HG02571 (cell line): ENCODE results near the gene FBP2.
"Not testable (repeated sequence)": the region's sequence is repeated elsewhere in the genome, so short reads cannot be mapped to it uniquely, and the experiment has no call there.

ENCODE experiments used
- ATAC-seq: cut with Tn5 transposase; IDR thresholded peaks from one replicate; pipeline ENCODE4 v1.9.1; 2021; ENCODE audit warnings: mild to moderate bottlenecking, moderate library complexity; ENCODE audit not compliant: unreplicated experiment

The FBP2 gene

DNA sequence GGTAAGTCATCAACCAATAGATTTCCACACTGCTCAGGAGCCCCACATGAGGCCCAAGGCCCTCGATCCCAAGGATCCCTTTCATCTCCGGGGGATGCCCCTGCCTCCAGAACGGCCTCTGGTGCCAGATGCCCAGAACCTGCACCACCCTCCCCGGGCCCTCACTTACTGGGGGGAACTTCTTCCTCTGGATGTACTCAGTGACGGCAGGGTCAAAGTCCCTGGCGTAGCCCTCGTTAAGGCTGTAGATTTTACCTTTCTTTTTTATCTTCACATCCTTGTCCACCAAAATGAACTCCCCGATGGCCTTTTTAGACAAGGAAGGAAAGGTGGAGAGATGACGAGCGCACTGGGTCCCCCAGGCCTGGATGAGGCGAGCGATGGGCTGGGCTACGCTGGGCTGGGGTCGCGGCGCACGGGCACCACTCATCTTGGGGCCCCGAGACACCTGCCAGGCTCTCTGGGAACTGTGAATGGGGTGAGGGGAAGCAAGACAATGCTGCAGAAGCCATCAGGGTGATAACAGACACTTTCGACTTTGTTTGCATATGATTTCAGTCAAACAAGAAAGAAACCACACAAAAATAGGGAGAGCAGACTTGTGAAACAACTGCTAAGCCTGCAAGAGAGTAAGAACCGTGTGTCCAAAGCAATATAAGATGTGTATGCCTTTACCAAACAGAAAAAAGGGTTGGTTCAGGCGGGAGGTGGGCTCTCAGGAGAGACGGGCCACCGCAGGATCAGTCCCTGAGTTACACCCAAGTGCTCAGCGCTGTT lies 13.2 kb upstream of the FBP2 start:
- no peak for ATAC-seq

DNA sequence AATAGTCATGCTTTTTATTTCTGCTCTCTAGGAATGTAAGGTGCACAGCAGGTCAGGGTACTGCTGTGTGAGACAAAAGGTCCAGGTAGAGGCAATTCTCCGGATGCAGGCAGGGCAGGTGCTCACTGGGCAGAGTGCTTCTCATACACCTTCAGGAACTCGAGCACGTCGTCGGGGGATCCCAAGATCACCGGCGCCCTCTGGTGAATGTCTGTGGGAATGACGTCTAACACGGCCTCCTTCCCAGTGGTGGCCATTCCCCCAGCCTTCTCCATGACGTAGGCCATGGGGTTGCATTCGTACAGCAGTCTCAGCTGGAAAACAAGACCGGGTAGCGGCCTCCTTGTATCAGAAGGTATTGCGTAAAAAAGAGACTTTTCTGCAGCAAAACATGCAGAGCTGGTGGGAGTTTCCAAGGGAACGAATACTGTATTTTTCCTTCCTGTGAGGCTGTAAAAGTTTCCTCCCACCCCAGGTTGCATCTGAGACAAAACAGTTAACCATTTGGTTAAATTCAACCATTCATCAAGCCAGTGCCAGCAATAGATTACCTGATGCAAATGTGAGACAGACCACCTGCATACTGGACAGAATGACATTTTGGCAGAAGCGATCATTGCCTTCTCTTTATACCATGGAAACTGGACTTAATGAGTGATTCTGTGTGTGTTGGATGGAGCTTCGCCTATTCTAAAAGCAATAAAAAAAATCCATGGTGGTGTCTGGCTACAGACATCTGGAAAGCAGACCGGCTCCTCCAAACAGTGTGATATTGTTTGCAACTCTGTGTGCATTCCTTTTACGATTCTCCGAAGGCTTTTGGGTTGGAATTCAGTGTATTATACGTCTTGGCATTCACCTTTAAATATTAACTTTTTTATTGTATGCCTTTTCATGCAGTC lies 9.9 kb upstream of the FBP2 start:
- ATAC-seq: no peak

DNA sequence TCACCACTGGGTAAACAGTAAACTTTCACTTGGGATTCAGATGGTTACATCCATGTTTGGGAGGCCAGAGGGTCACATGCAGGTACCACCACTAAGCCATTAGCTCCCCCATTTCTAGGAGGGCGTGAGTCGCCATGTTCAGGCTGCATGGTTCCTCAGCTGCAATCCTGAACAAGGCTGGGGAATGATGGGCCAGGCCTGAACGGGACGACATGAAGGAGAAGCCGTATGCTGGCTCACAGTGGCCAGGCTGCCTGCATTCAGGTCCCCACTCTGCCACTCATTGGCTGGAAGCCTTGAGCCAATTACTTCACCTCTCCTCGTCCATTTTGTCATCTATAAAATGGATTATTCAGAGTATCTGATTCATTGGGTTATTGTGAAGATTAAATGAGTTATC lies 9.0 kb upstream of the FBP2 start:
- ATAC-seq: no peak

DNA sequence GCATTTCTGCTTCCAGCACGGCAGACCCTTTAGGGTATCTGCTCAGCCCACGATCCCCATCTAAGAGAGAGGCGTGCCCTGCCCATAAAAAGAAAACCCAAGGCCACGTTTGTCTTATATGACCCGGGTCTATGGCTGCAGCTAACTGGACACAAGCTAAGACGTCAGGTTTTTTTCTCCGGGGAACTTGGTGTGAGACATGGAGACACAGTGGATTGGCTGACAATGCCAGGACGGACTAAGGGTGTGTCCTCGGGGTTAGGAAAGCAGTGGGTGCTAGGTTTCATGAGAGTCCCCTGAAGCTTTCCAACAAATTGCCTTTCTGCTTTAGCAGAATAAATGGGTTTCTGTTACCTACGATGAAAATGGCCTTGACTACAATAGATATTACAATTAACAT lies 7.1 kb upstream of the FBP2 start:
- ATAC-seq: no peak

DNA sequence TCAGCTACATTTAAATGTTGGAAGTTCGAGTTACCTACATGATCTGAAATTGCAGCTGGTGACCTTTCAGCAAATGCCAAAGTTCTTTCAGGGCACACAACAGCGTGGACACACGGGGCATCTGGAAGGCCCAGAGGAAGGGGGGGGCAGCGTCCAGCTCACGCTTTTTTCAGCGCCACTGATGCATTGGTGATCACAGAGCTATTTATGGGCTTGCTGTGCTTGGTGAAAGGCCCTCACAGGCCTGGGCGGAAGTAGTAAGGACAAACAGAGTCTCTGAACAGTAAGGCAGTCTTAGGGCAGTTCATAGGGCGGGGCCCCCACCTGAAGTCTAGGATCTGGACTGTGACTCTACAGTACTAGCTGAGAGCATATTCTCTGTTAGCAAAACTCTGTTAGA lies 6.6 kb upstream of the FBP2 start:
- no peak for ATAC-seq

DNA sequence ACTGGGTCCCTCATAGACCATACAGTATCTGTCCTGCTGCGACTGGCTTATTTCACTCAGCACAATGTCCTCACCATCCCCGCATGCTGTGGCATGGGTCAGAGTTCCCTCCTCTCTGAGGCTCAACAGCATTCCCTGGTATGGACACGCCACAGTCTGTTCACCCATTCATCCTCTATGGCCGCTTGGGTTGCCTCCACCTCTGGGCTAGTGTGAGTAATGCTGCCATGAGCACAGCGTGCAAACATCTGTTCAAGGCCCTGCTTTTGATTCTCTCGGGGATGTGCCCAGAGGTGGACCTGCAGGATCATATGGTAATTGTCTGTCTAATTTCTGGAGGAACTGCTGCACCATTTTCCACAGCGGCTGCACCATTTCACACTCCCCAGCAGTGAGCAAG lies 5.5 kb upstream of the FBP2 start:
- ATAC-seq: no peak

DNA sequence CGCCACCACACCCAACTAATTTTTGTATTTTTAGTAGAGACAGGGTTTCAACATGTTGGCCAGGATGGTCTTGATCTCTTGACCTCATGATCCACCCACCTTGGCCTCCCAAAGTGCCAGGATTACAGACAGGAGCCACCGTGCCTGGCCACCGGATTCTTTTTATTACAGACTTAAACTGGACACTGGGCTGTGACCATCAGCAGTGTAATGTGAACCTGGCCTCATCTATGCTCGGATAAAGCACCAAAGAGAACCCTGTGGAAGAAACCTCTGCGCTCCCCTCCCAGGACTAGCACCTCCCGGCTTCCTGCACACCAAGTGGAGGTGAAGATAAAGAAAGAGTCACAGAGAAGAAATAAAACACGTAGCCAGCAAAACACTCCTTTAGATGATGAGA lies 941 bp downstream of the FBP2 start:
- ATAC-seq: not testable (repeated sequence)

DNA sequence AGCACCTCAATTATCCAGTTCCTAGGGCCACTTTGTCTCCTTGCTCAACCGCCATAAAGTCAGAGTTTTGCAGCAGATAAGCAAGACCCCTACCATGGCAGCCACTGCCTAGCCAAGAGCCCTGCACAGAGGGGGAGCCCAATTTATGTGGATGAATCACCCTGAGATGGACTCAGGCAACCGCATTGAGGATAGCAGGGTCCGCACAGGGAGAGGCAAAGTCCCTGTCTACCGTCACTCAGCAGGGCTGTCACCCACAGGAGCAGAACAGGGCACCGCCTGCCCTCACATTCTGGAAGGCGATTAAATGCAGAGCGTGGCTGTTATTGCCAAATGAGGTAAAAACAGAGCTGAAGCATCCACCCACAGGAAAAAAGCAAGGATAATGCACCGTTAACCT lies 1.7 kb downstream of the FBP2 start:
- ATAC-seq: no peak

DNA sequence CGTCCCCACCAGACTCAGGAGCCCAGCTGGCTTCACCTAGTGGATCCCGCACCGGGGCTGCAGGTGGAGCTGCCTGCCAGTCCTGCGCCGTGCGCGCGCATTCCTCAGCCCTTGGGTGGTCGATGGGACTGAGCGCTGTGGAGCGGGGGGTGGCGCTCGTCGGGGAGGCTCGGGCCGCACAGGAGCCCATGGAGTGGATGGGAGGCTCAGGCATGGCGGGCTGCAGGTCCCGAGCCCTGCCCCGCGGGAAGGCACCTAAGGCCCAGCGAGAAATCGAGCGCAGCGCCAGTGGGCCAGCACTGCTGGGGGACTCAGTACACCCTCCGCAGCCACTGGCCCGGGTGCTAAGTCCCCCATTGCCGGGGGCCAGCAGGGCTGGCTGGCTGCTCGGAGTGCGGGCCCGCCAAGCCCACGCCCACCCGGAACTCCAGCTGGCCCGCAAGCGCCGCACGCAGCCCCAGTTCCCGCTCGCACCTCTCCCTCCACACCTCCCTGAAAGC lies 2.5 kb downstream of the FBP2 start:
- not testable (repeated sequence) for ATAC-seq

DNA sequence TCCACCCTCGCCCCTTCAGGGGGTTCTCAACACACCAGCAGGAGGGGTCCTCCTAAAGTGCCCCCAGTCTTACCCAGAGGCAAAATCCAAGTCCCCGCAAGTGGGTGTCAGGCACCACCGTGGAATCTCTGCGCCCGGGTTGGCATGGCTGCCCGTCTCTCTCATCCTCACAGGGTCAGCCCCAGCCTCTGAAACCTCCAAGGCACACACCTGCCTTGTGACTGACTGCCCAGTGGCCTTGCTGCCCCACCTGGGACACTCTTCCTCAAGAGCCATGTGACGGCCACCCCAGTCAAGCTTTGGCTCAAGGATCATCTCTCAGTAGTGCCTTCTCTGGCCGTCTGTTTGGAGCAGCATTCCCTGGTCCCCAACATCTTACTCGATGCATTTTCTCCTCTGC lies 4.9 kb downstream of the FBP2 start:
- ATAC-seq: no peak

DNA sequence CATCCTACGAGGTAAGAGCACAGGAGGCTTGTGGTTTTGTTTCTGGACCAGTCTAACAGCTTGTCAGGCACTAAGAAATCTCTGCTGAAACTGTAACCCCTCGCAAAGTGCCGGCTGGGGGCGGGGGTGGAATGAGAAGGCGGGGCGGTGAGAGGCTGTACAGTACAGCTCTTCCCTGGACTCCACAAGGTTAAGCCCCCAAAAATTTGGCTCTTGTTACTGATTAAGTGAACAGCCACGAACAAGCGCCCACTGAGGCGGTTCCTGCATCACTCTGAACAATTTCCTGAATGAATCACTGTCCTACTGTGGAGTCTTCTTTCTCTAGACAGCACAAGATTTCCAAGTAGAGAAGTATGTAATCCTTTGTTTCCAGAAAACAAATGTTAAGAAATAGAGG lies 6.8 kb downstream of the FBP2 start:
- ATAC-seq: no peak

DNA sequence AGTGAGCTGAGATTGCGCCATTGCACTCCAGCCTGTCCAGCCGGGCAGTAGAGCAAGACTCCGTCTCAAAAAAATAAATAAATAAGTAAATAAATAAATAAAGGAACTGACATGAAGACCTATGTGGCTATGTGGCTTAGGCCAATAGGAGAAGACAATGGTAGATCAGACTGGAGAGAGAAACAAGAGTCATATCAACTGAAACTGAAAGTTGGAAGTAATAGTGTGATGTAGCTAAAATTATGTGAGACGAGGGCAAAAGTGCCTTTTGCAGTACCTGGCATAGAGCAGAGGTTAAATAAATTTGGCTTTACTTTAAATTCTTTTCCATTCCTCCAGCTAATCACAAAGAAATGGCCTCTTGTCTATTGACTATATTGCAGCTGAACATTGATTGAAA lies 7.3 kb downstream of the FBP2 start:
- no peak for ATAC-seq

DNA sequence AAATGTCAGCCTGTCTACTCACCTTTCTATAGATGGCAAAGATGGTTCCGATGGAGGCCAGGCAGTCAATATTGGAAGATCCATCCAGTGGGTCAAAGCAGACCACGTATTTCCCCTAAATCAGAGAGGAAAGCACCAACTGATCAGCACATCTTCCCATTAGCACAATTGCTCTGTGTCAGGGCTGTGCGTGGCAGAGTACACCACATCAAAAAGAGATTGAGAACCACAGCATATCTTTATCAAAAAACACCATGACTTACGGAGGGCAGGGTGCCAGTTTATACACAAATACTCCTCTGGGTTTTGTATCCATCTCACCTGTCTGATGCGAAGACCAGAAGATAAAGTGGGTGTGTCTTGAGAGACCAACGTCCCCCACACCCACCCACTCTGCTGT lies 9.1 kb downstream of the FBP2 start:
- no peak for ATAC-seq

DNA sequence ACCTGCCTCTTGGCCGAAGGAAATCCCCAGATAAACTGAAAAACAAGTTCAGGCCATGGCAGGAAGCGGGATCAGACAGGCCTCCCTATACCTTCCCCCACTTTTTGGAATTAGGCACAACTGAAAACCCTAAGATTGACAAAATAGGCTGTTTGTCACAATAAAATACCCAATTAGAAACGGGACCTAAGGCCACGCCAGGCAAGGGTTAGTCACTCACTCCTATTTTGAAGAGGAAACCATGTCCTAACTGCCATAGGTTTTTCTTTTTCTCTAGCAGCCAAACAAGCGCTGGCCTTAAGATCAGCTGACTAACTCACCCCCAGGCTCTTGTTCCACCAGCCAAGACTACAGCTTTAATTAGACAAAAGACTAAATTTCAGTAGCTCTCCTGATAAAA lies 11.9 kb downstream of the FBP2 start:
- no peak for ATAC-seq

DNA sequence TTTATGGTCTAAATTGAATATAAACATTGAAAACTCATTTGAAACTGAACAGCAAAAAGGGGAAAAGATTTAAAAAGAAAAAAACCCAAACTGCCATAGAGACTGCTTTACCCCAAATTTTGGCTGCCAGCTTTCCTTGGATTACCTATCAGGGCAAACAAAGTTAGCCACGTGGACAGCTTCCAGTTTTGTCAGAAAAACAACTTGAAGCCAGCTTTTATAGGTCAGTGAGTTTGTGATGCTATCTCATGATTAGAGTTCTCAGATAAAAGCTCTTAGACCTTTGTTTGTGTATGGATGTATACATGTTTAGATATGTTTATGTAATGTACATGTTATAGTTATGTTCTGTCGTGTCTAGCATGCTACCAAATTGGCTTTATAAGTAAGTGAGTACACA lies 16.1 kb downstream of the FBP2 start:
- no peak for ATAC-seq

DNA sequence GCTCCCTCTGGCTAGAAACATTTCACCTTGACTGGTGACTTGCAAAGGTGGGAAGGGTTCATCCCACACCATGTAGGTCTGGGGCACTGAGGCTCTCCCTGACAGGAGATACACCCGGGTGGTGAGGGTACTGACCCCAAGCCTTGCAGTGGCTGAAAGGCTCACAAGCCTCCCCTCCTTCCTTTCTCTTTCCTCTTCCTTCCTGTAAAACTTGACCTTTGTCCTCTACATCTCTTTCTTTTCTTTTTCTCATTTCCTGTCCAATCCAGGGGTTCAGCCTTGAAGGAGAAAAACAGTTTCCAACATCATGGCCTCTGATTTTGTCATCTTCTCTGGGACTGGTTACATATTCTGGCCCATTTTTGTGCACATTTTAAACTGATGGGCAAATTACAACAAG lies 16.6 kb downstream of the FBP2 start:
- ATAC-seq: no peak

DNA sequence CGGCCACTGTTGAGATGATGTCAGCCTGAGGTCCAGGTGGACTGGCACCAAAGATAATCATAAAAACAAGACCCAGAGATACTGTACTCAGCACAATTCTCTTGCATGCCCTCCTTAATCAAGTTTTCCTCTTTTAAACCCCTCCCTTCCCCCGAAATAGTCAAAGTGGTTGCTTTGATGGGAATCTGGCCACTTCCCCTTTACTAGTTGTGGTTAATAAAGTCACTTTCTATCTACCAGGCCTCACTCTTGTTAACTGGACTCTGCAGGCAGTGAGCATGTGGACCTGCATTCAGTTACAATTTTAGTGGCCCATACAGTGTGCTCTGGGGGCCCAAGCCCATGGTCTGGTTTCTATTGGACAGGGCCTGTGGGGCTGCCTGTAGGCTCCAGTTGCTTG lies 17.5 kb downstream of the FBP2 start:
- no peak for ATAC-seq

DNA sequence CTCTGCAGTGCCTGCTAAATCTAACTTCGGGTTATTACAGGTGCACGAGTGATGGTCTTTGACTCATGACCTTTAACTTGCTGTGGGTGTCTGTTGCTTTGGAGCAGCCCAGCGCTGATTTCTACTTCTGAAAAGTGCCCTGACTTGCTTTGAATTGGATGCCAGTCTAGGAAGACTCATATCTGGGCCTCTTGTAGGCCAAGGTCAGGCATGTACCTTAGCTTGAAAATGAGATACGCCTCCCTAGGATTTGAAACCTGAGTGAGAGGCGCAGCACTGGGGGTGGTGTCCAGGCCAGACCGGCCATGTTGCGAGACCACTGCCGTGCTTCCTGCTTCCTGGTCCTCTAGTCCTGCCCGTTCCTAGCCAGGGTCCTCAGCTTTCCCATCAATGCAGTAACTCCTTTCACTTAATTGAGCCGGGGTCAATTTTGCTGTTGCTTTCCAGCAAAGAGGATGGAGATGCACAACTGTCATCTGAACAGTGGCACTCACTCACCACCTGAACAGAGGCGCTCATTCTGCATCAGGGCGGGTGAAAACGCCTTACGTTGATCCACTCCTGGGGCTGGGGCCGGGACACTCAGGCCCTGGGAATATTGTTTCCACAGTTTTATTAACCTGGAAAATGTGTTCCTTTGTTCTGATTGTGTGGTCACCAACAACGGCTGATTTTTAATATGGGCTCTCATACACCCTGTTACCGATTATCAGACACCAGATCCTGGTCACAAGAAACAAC lies 24.5 kb downstream of the FBP2 start:
- no peak for ATAC-seq

DNA sequence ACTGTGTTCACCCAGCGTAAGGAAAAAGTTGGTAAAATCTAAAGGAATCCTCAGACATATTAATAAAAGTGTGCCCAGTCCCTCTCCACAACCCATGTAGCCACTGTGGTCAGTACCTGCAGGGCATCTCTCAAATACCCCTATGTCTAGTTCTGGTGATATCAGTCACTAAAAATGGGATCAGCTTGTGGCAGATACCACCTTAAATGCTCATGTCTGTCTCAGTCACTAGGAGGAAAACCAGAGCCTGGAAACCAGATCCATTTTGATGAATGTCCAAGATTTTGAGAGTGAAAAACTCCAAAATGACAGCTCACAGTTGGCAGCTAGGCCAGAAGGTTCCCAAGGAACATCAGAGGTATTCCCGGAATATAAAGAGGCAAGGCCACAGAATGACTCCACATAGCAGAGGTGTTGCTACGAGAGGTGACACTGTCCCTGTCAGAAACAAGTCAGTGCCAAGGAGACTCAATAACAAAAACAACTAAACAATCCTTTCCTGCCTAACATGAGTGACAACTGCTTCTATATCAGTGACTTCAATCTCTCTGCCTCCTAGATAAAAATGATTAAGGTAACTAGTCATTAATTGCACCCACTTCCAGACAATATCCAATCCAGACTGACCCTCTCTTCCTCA lies 25.3 kb downstream of the FBP2 start:
- ATAC-seq: no peak

DNA sequence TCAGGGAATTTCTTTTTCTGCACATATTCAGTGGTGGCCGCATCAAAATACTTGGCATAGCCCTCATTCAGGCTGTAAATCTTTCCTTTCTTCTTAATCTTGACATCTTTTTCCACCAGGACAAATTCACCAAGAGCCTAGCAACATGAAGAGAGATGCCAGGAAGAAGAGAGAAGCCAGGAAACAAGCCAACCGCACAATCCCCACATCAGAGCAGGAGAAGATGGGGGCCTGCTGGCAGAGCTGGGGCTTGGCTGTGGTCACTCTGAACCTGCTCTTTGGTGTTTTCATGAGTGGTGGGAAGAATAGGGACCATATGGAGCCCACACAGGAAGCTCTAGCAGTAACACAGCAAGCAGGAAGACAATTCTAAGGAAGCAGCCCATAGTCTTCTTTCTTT lies 26.4 kb downstream of the FBP2 start:
- ATAC-seq: no peak

DNA sequence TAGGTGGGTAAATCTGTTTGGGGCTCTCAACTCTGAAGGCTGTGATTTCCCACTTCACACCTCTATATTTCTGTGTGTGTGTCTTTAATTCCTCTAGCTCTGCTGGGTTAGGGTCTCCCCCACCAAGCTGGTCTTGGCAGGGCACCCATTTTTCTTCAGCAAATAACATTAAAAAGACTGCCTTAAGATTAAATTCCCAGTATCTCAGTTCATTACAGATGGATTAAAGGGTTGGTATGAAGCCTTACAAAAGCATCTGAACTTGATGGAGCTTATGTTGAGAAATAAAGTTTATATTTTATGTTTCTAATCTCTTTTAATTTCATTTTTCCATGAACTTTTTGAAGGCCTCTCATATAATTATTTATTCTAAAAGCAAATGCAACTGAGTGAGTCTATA lies 27.1 kb downstream of the FBP2 start:
- no peak for ATAC-seq
